Prostate gland (tissue), 2 donors: ENCODE data around the gene HDAC4.

ENCODE experiments used
- CTCF ChIP-seq, 4 experiments: fragments of 200-600 bp in 2 of 4; fragments of 450-650 bp in 2 of 4; sonication (generic) in 2 of 4; IDR thresholded peaks; 1 replicate in 3 of 4; 2 replicates in 1 of 4; pipeline ENCODE4 v1.5.1; 2016 to 2019; ENCODE audit warnings: antibody characterized with exemption in 4 of 4, mild to moderate bottlenecking in 2 of 4, moderate library complexity in 2 of 4
- POLR2A ChIP-seq: fragments of 450-650 bp; IDR thresholded peaks from one replicate; pipeline ENCODE4 v1.6.1; 2016; ENCODE audit warnings: antibody characterized with exemption, mild to moderate bottlenecking
- POLR2AphosphoS5 ChIP-seq: sonication (generic); formaldehyde crosslinking; IDR thresholded peaks from one replicate; pipeline ENCODE4 v1.6.1; 2017; ENCODE audit warnings: antibody characterized with exemption

DNA sequence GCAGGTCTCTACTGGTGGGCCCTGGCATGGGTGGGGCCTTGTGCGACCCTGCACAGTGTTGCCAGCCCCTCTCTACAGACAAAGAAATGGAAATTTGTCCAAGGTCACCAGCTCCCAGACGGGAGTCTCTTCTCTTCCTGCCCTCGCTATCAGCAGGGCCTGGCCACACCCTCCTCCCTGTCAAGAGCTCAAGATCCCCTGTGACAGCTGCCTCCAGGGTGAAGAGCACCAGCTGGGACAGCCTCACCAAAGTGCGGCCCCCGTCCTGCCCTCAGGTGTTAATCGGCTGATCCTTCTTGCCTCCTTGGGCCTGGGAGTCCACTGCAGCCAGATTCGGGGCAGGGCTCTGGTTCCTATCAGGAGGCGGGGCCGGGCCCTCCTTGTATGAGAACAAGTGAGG lies 293.9 kb downstream of the HDAC4 start:
- TF ChIP-seq CTCF (IDR thresholded peaks at IDR 0.05) (no peak), POLR2A (no peak), POLR2AphosphoS5 (no peak)
